Femur (tissue), 1 donor: ENCODE results near the gene SCG2.

Experiments
- DNase-seq: peaks from one replicate; pipeline ENCODE4 v3.0.0-alpha.2; 2017

The SCG2 gene

GRCh38 chr2:223601932-223602666 lies at the start of gene SCG2:
SCG2 (minus strand) TSS chr2:223602361; CDS start chr2:223599282, 3,079 bp downstream.
- peak; percentile 89 for DNase-seq

GRCh38 chr2:223649554-223650533 lies 47.7 kb upstream of the SCG2 start:
- no peak for DNase-seq

GRCh38 chr2:223648755-223649154 lies 46.6 kb upstream of the SCG2 start:
- no peak for DNase-seq

- no peak for DNase-seq
Observed at GRCh38 chr2:223647258-223647952, 45.2 kb upstream of the SCG2 start.

- DNase-seq = no peak
Observed at GRCh38 chr2:223644136-223644535, 42.0 kb upstream of the SCG2 start.

GRCh38 chr2:223643309-223643708 lies 41.1 kb upstream of the SCG2 start:
- no peak for DNase-seq

- DNase-seq = no peak
Observed at GRCh38 chr2:223642506-223642905, 40.3 kb upstream of the SCG2 start.

- no peak for DNase-seq
Observed at GRCh38 chr2:223641082-223641481, 38.9 kb upstream of the SCG2 start.

GRCh38 chr2:223635080-223635479 lies 32.9 kb upstream of the SCG2 start:
- no peak for DNase-seq

GRCh38 chr2:223634238-223634637 lies 32.1 kb upstream of the SCG2 start:
- no peak for DNase-seq

GRCh38 chr2:223633656-223634055 lies 31.5 kb upstream of the SCG2 start:
- no peak for DNase-seq

GRCh38 chr2:223632826-223633225 lies 30.7 kb upstream of the SCG2 start:
- DNase-seq = no peak

GRCh38 chr2:223626716-223627115 lies 24.6 kb upstream of the SCG2 start:
- no peak for DNase-seq

GRCh38 chr2:223625652-223626051 lies 23.5 kb upstream of the SCG2 start:
- no peak for DNase-seq

GRCh38 chr2:223621901-223622300 lies 19.7 kb upstream of the SCG2 start:
- no peak for DNase-seq

GRCh38 chr2:223619486-223620129 lies 17.4 kb upstream of the SCG2 start:
- no peak for DNase-seq

GRCh38 chr2:223618172-223619035 lies 16.2 kb upstream of the SCG2 start:
- no peak for DNase-seq

GRCh38 chr2:223614534-223614933 lies 12.4 kb upstream of the SCG2 start:
- no peak for DNase-seq

- peak; percentile 78 for DNase-seq
Observed at GRCh38 chr2:223613017-223613950, 11.1 kb upstream of the SCG2 start.

GRCh38 chr2:223612501-223612900 lies 10.3 kb upstream of the SCG2 start:
- DNase-seq = no peak

- DNase-seq = no peak
Observed at GRCh38 chr2:223611061-223611460, 8.9 kb upstream of the SCG2 start.
